Naive thymus-derived CD8-positive, alpha-beta T cell (primary cell): Measurements from ENCODE around the gene RBM12. TPM values are rescaled to one million over a fixed set of nuclear protein-coding genes. Genes with fewer than 3 reads are reported as not detected.
"Not testable (repeated sequence)": the region's sequence is repeated elsewhere in the genome, so short reads cannot be mapped to it uniquely, and the experiment has no call there.

Experiments used
- ATAC-seq, 2 donors: fragments of 150-1000 bp; cut with Tn5 transposase in 1 of 2; sonication (Bioruptor Pico), chemical (Tn5 transposase) in 1 of 2; 1 replicate in 1 of 2; 2 replicates in 1 of 2; pipeline ENCODE4 v1.10.0; 2021; ENCODE audit warnings: mild to moderate bottlenecking in 2 of 2, moderate library complexity in 2 of 2
- POLR2A ChIA-PET: fragments of 350-600 bp; sonication (Branson Sonifier 250); formaldehyde crosslinking; loops from one replicate; lab custom pipeline; 2021; ENCODE audit warnings: antibody characterized with exemption; lab: Charles Lee
- DNase-seq, 10 donors: peaks; one replicate each; pipeline versions ENCODE4 v3.0.0 to v3.0.0-alpha.2; 2020 to 2022
- H3K27ac Mint-ChIP-seq, 10 donors: one replicate each; pipeline ENCODE4 v1.8.0; 2020 to 2022; ENCODE audit warnings: mild to moderate bottlenecking in 10 of 10, mixed read lengths in 10 of 10, moderate library complexity in 4 of 10, inconsistent platforms in 1 of 10
- H3K27me3 Mint-ChIP-seq, 5 donors: one replicate each; pipeline ENCODE4 v1.8.0; 2021 to 2022; ENCODE audit warnings: mixed read lengths in 5 of 5
- H3K36me3 Mint-ChIP-seq, 3 donors: one replicate each; pipeline ENCODE4 v1.8.0; 2020 to 2022; ENCODE audit warnings: mixed read lengths in 3 of 3, mild to moderate bottlenecking in 2 of 3, inconsistent platforms in 1 of 3
- H3K4me1 Mint-ChIP-seq, 4 donors: one replicate each; pipeline ENCODE4 v1.8.0; 2021 to 2022; ENCODE audit warnings: mixed read lengths in 4 of 4
- H3K4me3 Mint-ChIP-seq, 10 donors: one replicate each; pipeline ENCODE4 v1.8.0; 2020 to 2022; ENCODE audit warnings: mild to moderate bottlenecking in 10 of 10, mixed read lengths in 10 of 10, moderate library complexity in 6 of 10, inconsistent platforms in 1 of 10
- H3K9me3 Mint-ChIP-seq, 9 donors: one replicate each; pipeline ENCODE4 v1.8.0; 2020 to 2022; ENCODE audit warnings: mixed read lengths in 9 of 9, mild to moderate bottlenecking in 3 of 9, inconsistent platforms in 1 of 9, moderate library complexity in 1 of 9
- polyA plus RNA-seq, 3 donors: library from polyadenylated mRNA; unstranded; fragments of 300-500 nt; fragmentation: Illumina TruSeq; gene quantifications; one replicate each; pipeline ENCODE4 v1.2.3, GENCODE V29; 2021
- total RNA-seq, 8 experiments: library from RNA in 2 of 8; stranded (reverse) in 2 of 8; gene quantifications; one replicate each; pipeline ENCODE4 v1.2.3 and lab custom pipeline; 2021 to 2026

The RBM12 gene, protein sequence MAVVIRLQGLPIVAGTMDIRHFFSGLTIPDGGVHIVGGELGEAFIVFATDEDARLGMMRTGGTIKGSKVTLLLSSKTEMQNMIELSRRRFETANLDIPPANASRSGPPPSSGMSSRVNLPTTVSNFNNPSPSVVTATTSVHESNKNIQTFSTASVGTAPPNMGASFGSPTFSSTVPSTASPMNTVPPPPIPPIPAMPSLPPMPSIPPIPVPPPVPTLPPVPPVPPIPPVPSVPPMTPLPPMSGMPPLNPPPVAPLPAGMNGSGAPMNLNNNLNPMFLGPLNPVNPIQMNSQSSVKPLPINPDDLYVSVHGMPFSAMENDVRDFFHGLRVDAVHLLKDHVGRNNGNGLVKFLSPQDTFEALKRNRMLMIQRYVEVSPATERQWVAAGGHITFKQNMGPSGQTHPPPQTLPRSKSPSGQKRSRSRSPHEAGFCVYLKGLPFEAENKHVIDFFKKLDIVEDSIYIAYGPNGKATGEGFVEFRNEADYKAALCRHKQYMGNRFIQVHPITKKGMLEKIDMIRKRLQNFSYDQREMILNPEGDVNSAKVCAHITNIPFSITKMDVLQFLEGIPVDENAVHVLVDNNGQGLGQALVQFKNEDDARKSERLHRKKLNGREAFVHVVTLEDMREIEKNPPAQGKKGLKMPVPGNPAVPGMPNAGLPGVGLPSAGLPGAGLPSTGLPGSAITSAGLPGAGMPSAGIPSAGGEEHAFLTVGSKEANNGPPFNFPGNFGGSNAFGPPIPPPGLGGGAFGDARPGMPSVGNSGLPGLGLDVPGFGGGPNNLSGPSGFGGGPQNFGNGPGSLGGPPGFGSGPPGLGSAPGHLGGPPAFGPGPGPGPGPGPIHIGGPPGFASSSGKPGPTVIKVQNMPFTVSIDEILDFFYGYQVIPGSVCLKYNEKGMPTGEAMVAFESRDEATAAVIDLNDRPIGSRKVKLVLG
- total RNA-seq (100 to 1,000 TPM; 112 to 132 TPM), polyA plus RNA-seq (10 to 100 TPM; 35.2 to 43.7 (median 39.9) TPM), total RNA-seq (lab: John Stamatoyannopoulos, UW) (102 to 209 (median 119) reads per million in 6 experiments)

DNA sequence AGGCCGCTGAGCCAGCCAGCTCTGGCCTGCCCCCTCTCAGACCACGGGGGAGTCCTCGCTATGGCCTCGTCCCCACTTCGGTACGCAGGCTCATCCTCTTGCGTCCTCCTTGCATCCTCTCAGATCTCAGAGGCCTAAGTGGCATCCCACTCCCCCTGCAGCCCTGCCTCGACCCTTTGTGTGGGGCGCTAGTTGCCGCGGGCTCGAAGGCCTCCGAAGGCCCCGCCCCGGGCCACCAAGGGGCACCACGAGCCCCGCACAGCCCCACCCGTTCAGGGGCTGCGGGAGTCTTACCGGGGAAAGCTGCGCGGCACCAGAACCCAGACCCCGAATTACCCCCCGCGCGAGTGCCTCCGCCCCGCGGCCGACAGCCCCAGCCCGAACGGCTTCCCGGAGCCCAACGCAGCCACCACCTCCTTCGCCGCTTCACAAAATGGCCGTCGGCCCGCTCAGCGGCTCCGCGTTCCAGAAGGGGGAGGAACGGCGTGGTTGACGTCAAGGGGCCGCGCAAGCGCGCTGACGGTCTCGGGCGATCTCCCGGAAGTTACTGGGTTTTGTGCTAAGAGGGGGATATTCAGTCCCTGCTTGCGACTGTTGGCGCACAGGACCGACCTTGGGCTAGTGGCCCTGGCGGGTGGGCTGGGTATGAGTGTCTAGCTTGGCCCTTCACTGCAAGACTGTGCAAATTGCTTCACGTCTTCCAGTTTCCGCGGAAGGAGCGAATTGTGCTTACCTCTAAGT, at the start of gene RBM12, which contains the start of gene CPNE1:
Gene RBM12, minus strand, starts transcription at position 435 of the 741 bp plus-strand sequence. CDS start 9,578 bp downstream, outside the sequence.
Gene CPNE1, minus strand, starts transcription at position 435 of the 741 bp plus-strand sequence. CDS start 31,977 bp downstream, outside the sequence.
- Mint-ChIP-seq H3K27ac (peak within 1 kb of the TSS; percentile 96 to 100 (median 99)), H3K4me3 (peak within 1 kb of the TSS; percentile 89 to 98 (median 96)), H3K4me1 (peaks cover 11 to 56% (median 48%) of the 10 kb centered on the region in 4 donors), H3K27me3 (no peaks in the 10 kb centered on the region), H3K9me3 (no peaks in the 10 kb centered on the region), H3K36me3 (peaks cover 0 to 17% (median 8%) of the 10 kb centered on the region in 3 donors)
- DNase-seq (peak; percentile 87 to 97 (median 94)), ATAC-seq (peak; percentile 77 to 78)
- POLR2A ChIA-PET, result interaction anchor here (0.6 to 7.6 kb wide), 23 partner anchors 9 to 387 kb away, joined by 3 to 101 read pairs (median 6); partner anchors contain the start of genes CEP250, ERGIC3, NFS1 and PHF20

DNA sequence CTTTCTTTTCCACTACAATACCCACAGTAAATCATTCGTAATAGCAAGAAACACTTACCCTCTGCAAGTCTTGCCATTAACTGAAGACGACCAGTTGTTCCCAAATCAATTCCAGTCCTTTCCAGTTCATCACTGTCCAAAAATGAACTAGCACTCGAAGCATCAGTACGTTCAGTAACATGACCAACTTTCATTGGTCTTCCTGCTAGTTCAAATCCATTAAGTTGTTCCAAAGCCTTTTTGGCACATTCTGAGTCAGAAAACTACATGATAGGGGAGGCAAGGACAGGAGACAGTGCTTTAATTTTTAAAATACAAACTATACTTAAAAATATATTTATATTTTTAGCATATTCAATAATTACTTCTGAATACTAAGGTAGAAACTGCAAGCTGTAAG, 49.4 kb upstream of the RBM12 start:
- POLR2A ChIA-PET, result interaction anchor here (1.4 kb wide), 1 partner anchor 28 kb away, joined by 7 read pairs; the partner anchor contains the start of gene RBM39
- ATAC-seq (no peak), DNase-seq (no peak)
- Mint-ChIP-seq H3K4me3 (peak overlapping the region in 2 of 10 donors; percentile 20 to 22), H3K27me3 (no peaks in the 10 kb centered on the region), H3K9me3 (no peaks in the 10 kb centered on the region), H3K36me3 (peaks cover 0 to 98% (median 29%) of the 10 kb centered on the region in 3 donors), H3K4me1 (peaks cover 27 to 70% (median 54%) of the 10 kb centered on the region in 4 donors), H3K27ac (peak overlapping the region in 3 of 10 donors; percentile 29 to 68 (median 38))

DNA sequence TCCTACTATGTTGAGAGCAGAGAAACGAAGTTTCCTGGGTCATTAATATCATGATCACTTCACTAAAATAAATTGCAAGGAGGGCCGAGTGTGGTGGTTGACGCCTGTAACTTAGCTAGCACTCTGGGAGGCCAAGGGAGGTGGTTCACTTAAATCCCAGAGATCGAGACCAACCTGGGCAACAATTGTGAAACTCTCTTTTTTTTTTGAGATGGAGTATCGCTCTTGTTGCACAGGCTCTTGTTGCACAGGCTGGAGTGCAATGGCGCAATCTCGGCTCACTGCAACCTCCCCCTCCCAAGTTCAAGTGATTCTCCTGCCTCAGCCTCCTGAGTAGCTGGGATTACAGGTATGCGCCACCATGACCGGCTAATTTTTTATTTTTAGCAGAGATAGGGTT, 48.4 kb upstream of the RBM12 start:
- not testable (repeated sequence) for H3K9me3 Mint-ChIP-seq, H3K27me3 Mint-ChIP-seq, DNase-seq, ATAC-seq
- Mint-ChIP-seq H3K27ac (peak overlapping the region in 4 of 10 donors; percentile 1 to 58 (median 44)), H3K4me3 (peak overlapping the region in 2 of 10 donors; percentile 4 to 22), H3K36me3 (peaks cover 0 to 97% (median 29%) of the 10 kb centered on the region in 3 donors), H3K4me1 (peaks cover 28 to 73% (median 57%) of the 10 kb centered on the region in 4 donors)
- POLR2A ChIA-PET, result interaction anchor here (0.7 to 1.4 kb wide), 3 partner anchors 12 to 29 kb away, joined by 3 to 7 read pairs (median 6); partner anchors contain the start of genes NFS1, RBM39 and ROMO1

DNA sequence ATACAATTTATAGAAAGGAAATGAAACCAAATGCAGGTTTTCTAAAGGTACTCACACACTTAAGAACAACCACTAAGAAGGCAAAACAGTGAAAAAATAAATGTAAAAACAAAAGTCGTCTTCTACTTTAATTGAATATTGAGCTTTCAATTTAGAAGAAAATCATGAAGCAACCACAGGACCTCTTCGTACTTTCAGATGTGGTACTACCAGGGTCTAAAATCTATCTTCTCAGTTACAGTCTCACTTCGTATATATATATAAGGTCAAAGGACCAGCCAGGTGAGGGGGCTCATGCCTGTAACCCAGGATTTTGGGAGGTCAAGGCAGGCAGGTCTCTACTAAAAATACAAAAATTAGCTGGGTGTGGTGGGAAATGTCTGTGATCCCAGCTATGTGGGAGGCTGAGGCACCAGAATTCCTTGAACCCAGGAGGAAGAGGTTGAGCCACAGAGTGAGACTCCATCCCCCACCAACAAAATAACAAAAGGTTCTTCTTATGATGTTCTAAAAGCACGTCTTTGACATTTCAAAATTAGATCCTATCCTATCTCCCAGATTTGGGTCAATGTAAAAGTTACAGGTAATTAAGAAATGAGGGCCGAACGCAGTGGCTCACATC, 47.0 kb upstream of the RBM12 start:
- Mint-ChIP-seq H3K9me3 (no peaks in the 10 kb centered on the region), H3K27ac (peak overlapping the region; percentile 23 to 90 (median 76)), H3K27me3 (no peaks in the 10 kb centered on the region), H3K4me1 (peaks cover 27 to 68% (median 55%) of the 10 kb centered on the region in 4 donors), H3K36me3 (peaks cover 0 to 95% (median 23%) of the 10 kb centered on the region in 3 donors), H3K4me3 (peak overlapping the region; percentile 3 to 66 (median 58))
- POLR2A ChIA-PET, result interaction anchor here (0.6 to 1.8 kb wide), 3 partner anchors 13 to 31 kb away, joined by 3 to 8 read pairs (median 4); partner anchors contain the start of genes NFS1, RBM39 and ROMO1
- DNase-seq, result no peak
- peak in 1 of 2 donors; percentile 29 for ATAC-seq

DNA sequence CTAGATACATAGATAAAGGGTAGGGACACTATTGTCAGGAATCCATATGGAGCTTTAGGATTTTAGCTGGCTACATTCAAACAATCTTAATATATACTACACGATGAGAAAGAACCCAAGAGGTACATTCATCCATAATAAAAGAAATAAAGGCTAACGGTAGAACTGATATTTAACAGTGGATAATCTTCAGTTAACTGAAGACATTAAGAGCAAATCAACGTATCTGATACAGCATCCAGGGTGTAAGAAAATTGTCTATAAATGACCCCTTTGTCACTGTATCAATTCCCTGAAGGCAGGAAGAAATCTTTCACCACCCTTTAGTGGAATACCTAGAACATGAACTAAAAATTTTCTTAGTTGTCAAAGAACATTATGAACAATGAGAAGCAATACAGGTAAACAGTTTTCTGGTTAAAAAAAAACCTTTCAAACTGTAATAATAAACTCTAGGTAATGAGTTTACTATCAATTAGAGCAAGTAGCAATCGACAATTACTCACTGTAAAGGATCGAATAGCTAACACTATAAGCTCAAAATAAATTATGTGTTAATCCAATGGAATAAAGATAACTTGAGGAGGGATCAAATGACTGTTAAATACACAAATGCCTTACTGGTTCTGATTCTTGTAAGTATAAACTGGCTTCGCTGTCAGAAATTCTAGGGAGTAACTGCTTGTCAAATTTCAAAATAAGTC, 46.3 kb upstream of the RBM12 start:
- Mint-ChIP-seq H3K27ac (peak overlapping the region; percentile 23 to 86 (median 70)), H3K36me3 (peaks cover 0 to 93% (median 20%) of the 10 kb centered on the region in 3 donors), H3K4me3 (peak overlapping the region in 8 of 10 donors; percentile 54 to 66 (median 62)), H3K27me3 (no peaks in the 10 kb centered on the region), H3K4me1 (peaks cover 25 to 66% (median 51%) of the 10 kb centered on the region in 4 donors), H3K9me3 (no peaks in the 10 kb centered on the region)
- no peak for DNase-seq
- POLR2A ChIA-PET, result interaction anchor here (1.2 to 1.8 kb wide), 2 partner anchors 12 to 31 kb away, joined by 4 to 8 read pairs; partner anchors contain the start of genes NFS1, RBM39 and ROMO1
- ATAC-seq, result no peak

DNA sequence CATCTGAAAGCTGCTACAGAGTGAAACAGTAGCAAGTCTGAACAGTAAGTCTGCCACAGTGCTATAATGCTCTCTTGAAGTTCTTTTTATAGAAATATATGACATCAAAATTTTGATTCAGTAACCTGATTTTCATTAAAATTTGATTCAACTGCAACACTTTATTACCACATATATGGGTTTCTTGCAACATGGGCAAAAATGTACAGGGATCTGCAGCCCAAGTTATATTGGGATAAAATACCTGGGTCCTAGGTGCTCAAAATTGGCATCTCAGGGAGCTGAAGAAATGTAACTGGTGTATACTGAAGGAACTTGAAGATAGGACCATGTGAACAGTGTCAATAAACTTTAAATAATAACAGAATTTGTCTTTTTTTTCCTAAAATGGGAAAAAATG, 45.3 kb upstream of the RBM12 start:
- no peaks in the 10 kb centered on the region for H3K27me3 Mint-ChIP-seq
- peaks cover 0 to 93% (median 26%) of the 10 kb centered on the region in 3 donors for H3K36me3 Mint-ChIP-seq
- POLR2A ChIA-PET, result interaction anchor here (1.7 to 1.8 kb wide), 2 partner anchors 10 to 32 kb away, joined by 7 to 8 read pairs; partner anchors contain the start of genes NFS1, RBM39 and ROMO1
- no peak for DNase-seq
- peak overlapping the region in 5 of 10 donors; percentile 15 to 43 (median 31) for H3K27ac Mint-ChIP-seq
- no peak for ATAC-seq
- H3K4me3 Mint-ChIP-seq, result peak overlapping the region in 1 of 10 donors; percentile 14
- H3K9me3 Mint-ChIP-seq, result no peaks in the 10 kb centered on the region
- peaks cover 24 to 58% (median 45%) of the 10 kb centered on the region in 4 donors for H3K4me1 Mint-ChIP-seq

DNA sequence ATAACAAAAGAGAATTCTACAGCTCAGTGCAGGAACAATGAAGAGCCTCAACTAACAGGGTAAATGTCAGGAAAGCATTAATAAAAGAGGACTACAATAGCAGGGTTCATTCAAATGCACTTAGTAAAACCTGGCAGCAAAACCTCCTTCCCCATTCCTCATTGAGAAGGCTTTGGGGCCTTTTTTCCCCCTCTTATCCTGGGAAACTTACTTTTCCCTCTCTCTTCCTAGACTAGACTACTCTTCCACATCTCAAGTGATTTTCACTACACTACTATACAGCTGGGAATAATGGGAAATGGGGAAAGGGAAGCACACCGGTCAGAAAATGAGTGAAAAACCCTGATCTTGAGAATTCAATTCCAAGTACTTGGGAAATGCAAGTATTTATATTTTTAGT, 44.6 kb upstream of the RBM12 start:
- ATAC-seq, result no peak
- peak overlapping the region in 8 of 10 donors; percentile 16 to 63 (median 52) for H3K27ac Mint-ChIP-seq
- H3K9me3 Mint-ChIP-seq, result no peaks in the 10 kb centered on the region
- H3K4me1 Mint-ChIP-seq, result peaks cover 22 to 56% (median 44%) of the 10 kb centered on the region in 4 donors
- no peak for DNase-seq
- peaks cover 0 to 94% (median 26%) of the 10 kb centered on the region in 3 donors for H3K36me3 Mint-ChIP-seq
- POLR2A ChIA-PET, result interaction anchor here (1.7 kb wide), 1 partner anchor 9 kb away, joined by 7 read pairs; the partner anchor contains the start of genes NFS1 and ROMO1
- peak overlapping the region in 1 of 10 donors; percentile 5 for H3K4me3 Mint-ChIP-seq
- H3K27me3 Mint-ChIP-seq, result no peaks in the 10 kb centered on the region

DNA sequence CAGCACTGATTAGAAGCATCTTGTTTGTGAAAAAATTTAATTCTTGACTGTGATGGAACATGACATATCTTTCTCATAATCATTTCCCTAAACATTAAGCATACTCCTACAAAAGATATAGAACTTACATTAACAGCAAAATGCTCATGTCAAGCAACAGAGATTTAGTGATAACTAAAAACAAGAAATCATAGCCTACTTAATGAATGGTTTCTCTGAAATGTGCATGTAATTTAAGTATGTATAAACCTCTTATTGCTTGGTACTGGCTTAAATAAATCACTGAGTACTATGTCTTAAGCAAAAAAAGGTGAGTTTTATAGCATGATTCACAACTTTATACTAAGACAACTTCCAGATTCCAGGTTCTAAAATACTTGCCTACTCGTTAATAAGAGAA, 43.8 kb upstream of the RBM12 start:
- peaks cover 19 to 49% (median 42%) of the 10 kb centered on the region in 4 donors for H3K4me1 Mint-ChIP-seq
- DNase-seq (peak in 1 of 10 donors; percentile 1), ATAC-seq (no peak)
- H3K27me3 Mint-ChIP-seq, result no peaks in the 10 kb centered on the region
- H3K4me3 Mint-ChIP-seq, result no peak overlapping the region
- peaks cover 0 to 94% (median 23%) of the 10 kb centered on the region in 3 donors for H3K36me3 Mint-ChIP-seq
- H3K27ac Mint-ChIP-seq, result peak overlapping the region in 3 of 10 donors; percentile 46 to 59 (median 53)
- no peaks in the 10 kb centered on the region for H3K9me3 Mint-ChIP-seq
- POLR2A ChIA-PET, result interaction anchor here (0.7 to 1.7 kb wide), 4 partner anchors 9 to 73 kb away, joined by 3 to 7 read pairs (median 4); partner anchors contain the start of genes NFS1 and ROMO1

DNA sequence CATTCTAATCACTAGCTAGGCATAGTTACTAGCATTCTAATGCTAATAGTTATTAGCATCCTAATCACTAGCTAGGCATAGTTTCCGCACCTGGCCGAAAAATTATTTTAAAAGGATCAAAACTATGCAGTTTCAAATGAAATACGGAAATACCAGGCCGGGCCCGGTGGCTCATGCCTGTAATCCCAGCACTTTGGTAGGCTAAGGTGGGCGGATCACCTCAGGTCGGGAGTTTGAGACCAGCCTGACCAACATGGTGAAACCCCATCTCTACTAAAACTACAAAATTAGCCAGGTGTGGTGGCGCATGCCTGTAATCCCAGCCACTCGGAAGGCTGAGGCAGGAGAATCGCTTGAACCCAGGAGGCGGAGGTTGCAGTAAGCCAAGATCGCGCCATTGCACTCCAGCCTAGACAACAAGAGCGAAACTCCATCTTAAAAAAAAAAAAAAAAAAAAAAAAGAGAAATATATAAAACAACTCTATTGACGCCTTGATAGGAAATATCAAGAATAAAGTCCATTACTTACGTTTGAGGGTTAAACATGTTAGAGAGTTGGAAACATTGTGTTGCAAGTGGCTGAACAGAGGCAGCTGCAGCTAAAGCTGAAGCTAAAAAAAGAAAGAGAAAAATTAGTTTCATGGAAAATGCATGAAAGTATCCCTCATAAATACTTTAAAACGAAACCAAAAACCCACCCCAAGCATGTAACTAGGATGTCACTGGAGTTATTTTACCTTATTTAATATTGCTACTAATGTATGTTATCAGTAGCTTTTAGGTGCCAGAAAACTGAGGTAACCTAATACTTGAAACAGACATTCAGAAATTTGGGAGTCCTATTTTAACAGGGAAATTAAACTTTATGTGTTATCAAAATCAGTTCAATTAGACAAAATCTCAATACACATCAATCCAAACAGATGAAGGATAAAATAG, 42.2 kb upstream of the RBM12 start:
- H3K4me1 Mint-ChIP-seq, result peaks cover 14 to 42% (median 35%) of the 10 kb centered on the region in 4 donors
- H3K27me3 Mint-ChIP-seq, H3K4me3 Mint-ChIP-seq, H3K9me3 Mint-ChIP-seq, ATAC-seq: not testable (repeated sequence)
- POLR2A ChIA-PET, result interaction anchor here (0.8 kb wide), 2 partner anchors 18 to 22 kb away, joined by 3 read pairs; no protein-coding TSS in a partner anchor
- DNase-seq, result peak in 2 of 10 donors; percentile 3 to 11
- H3K27ac Mint-ChIP-seq, result peak overlapping the region in 3 of 10 donors; percentile 20 to 53 (median 29)
- H3K36me3 Mint-ChIP-seq, result peaks cover 0 to 94% (median 16%) of the 10 kb centered on the region in 3 donors
